HCT116 (cell line): Measurements from ENCODE around the gene CDKAL1. TPM values are rescaled to one million over a fixed set of nuclear protein-coding genes. Genes with fewer than 3 reads are reported as not detected.

Experiments
- ATAC-seq: fragments of 200-7000 bp; cut with Tn5 transposase; 2 replicates; pipeline ENCODE4 v1.9.1; 2020; ENCODE audit warnings: mild to moderate bottlenecking, moderate library complexity
- BruUV-seq: library from RNA; stranded (reverse); fragments of 400-500 nt; replicated peaks from 2 replicates; lab custom pipeline; 2021; lab: Mats Ljungman, UMichigan
- CTCF ChIA-PET: fragments of 300-600 bp; sonication (Branson Sonifier 250); formaldehyde crosslinking; loops from one replicate; lab custom pipeline; 2021; ENCODE audit warnings: antibody characterized with exemption; lab: Charles Lee
- POLR2A ChIA-PET: fragments of 300-600, 350-600 bp; sonication (Branson Sonifier 250); formaldehyde crosslinking; loops from one replicate; lab custom pipeline; 2021; ENCODE audit warnings: antibody characterized with exemption; lab: Charles Lee
- RAD21 ChIA-PET, 2 experiments: fragments of 300-600 bp; sonication (Branson Sonifier 250); formaldehyde crosslinking; loops; one replicate each; lab custom pipeline; 2023; ENCODE audit warnings: low total read pairs in 2 of 2; ENCODE audit not compliant: uncharacterized antibody in 2 of 2, unreplicated experiment in 2 of 2, low non-redundant PET in 1 of 2; lab: Charles Lee
- DNase-seq: peaks from one replicate; pipeline ENCODE4 v3.0.0-alpha.2; 2010; ENCODE audit warnings: low read depth, low spot score
- H2AFZ ChIP-seq: fragments of 200-600 bp; shearing (Covaris generic), sonication (generic); 2 replicates; pipeline ENCODE4 v1.6.1; 2017; ENCODE audit warnings: low read depth, mixed run types, mixed read lengths, antibody characterized with exemption, low read length; ENCODE audit not compliant: poor library complexity, severe bottlenecking
- H3K27ac ChIP-seq: 2 replicates; pipeline ENCODE4 v1.5.1; 2012; ENCODE audit warnings: low read depth, low read length
- H3K27me3 ChIP-seq: fragments of 200-600 bp; sonication (generic); 2 replicates; pipeline ENCODE4 v1.6.1; 2016; ENCODE audit warnings: mixed run types, low read length, mixed read lengths; ENCODE audit not compliant: insufficient read depth
- H3K36me3 ChIP-seq, 2 experiments: fragments of 200-500 bp in 1 of 2; fragments of 200-600 bp in 1 of 2; sonication (Bioruptor generic) in 1 of 2; sonication (generic) in 1 of 2; 2 replicates each; pipeline versions ENCODE4 v1.5.1 to v1.6.1; 2014 to 2016; ENCODE audit warnings: low read length in 2 of 2, inconsistent platforms in 1 of 2, mixed read lengths in 1 of 2, mixed run types in 1 of 2; ENCODE audit not compliant: insufficient read depth in 2 of 2, control insufficient read depth in 1 of 2
- H3K4me1 ChIP-seq, 2 experiments: fragments of 200-600 bp in 1 of 2; sonication (generic) in 1 of 2; 2 replicates each; pipeline versions ENCODE4 v1.5.1 to v1.6.1; 2012 to 2017; ENCODE audit warnings: low read length in 2 of 2, inconsistent platforms in 1 of 2, mild to moderate bottlenecking in 1 of 2, mixed read lengths in 1 of 2, mixed run types in 1 of 2, moderate library complexity in 1 of 2; ENCODE audit not compliant: insufficient read depth in 2 of 2, control insufficient read depth in 1 of 2
- H3K4me2 ChIP-seq: fragments of 200-600 bp; sonication (generic); 2 replicates; pipeline ENCODE4 v1.6.1; 2017; ENCODE audit warnings: mixed run types, low read length, mixed read lengths
- H3K4me3 ChIP-seq, 2 experiments: fragments of 200-600 bp in 1 of 2; sonication (generic) in 1 of 2; replicated peaks in 1 of 2; 2 replicates each; pipeline ENCODE4 v1.5.1; 2011 to 2016; ENCODE audit warnings: low read length in 2 of 2, control low read depth in 1 of 2, low read depth in 1 of 2, mild to moderate bottlenecking in 1 of 2, mixed read lengths in 1 of 2, mixed run types in 1 of 2
- H3K79me2 ChIP-seq: fragments of 200-600 bp; sonication (generic); 2 replicates; pipeline ENCODE4 v1.6.1; 2017; ENCODE audit warnings: mild to moderate bottlenecking, mixed run types, low read length, moderate library complexity, mixed read lengths; ENCODE audit not compliant: insufficient read depth
- H3K9ac ChIP-seq: fragments of 200-600 bp; sonication (generic); 2 replicates; pipeline ENCODE4 v1.6.1; 2016; ENCODE audit warnings: low read length, mixed read lengths
- H3K9me2 ChIP-seq: fragments of 200-600 bp; sonication (generic), shearing (Covaris generic); 2 replicates; pipeline ENCODE4 v1.6.1; 2017; ENCODE audit warnings: mixed run types, mild to moderate bottlenecking, moderate library complexity; ENCODE audit not compliant: insufficient read depth
- H3K9me3 ChIP-seq, 2 experiments: fragments of 200-500 bp in 1 of 2; fragments of 200-600 bp in 1 of 2; sonication (Bioruptor generic) in 1 of 2; sonication (generic) in 1 of 2; 2 replicates each; pipeline ENCODE4 v1.6.1; 2014 to 2017; ENCODE audit warnings: low read length in 2 of 2, mixed read lengths in 2 of 2, inconsistent platforms in 1 of 2, low read depth in 1 of 2, mild to moderate bottlenecking in 1 of 2, mixed run types in 1 of 2, moderate library complexity in 1 of 2; ENCODE audit not compliant: control insufficient read depth in 1 of 2, insufficient read depth in 1 of 2
- H4K20me1 ChIP-seq: fragments of 200-600 bp; sonication (generic), shearing (Covaris generic); 2 replicates; pipeline ENCODE4 v1.6.1; 2017; ENCODE audit warnings: mixed run types, mild to moderate bottlenecking, moderate library complexity; ENCODE audit not compliant: insufficient read depth
- ATF3 ChIP-seq: IDR thresholded peaks from 2 replicates; pipeline ENCODE4 v1.6.1; 2012
- EZH2 ChIP-seq: fragments of 200-600 bp; sonication (generic); IDR thresholded peaks from 2 replicates; pipeline ENCODE4 v1.6.1; 2017; ENCODE audit warnings: antibody characterized with exemption, mixed run types
- POLR2A ChIP-seq: IDR thresholded peaks from 2 replicates; pipeline ENCODE4 v1.7.0; 2011; ENCODE audit warnings: borderline replicate concordance; ENCODE audit not compliant: insufficient read depth, insufficient read length; ENCODE audit errors: extremely low read depth
- RAD21 ChIP-seq: IDR thresholded peaks from 2 replicates; pipeline ENCODE4 v1.6.1; 2012; ENCODE audit warnings: low read depth, mild to moderate bottlenecking
- REST ChIP-seq: IDR thresholded peaks from 2 replicates; pipeline ENCODE4 v1.6.1; 2012; ENCODE audit warnings: low read depth
- intact Hi-C: fragments of 100-400 bp; cut with micrococcal nuclease; formaldehyde crosslinking; loops from 2 replicates; pipeline ENCODE4 v1.10.0; 2022
- total RNA-seq: library from RNA; stranded (reverse); gene quantifications from one replicate; pipeline ENCODE4 v1.2.1, GENCODE V29; 2021; ENCODE audit not compliant: unreplicated experiment

CDKAL1 gene
- total RNA-seq, 1 experiment from 2014 or later = 14.9 TPM

DNA sequence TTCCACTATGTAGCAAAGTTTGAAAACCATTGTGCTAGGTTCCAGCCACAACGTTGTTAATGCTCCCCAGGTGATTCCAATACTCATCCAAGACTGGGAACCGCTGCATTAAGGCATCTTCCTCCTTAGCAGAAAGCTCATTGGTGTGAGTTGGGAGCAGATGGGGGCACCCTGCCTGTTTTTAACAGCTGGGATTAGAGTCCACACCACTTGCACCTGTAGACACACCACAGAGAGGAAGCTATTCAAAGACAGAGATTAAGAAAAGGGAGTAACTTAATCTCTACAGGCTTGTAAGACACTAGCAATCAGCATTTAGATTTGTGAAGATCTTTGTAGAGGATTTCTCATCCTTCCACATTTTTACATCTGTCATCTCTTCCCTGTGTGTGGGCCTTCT lies 725.4 kb downstream of the CDKAL1 start:
- DNase-seq = no peak
- H3K9ac ChIP-seq = no peak overlapping the region
- H3K27me3 ChIP-seq = no peaks in the 10 kb centered on the region
- no peak overlapping the region for H3K4me2 ChIP-seq
- no peaks in the 10 kb centered on the region for H3K79me2 ChIP-seq
- RAD21 ChIA-PET = no interaction called here
- intact Hi-C loops = no loop called here
- no TSS peak for BruUV-seq
- H3K9me2 ChIP-seq = 0 out of 2 replicates have a peak, but pooled peaks cover 2% of the 10 kb centered on the region
- H3K4me1 ChIP-seq = peaks cover 0 to 8% of the 10 kb centered on the region in 2 experiments; a peak in 1 of 4 replicates
- no peak overlapping the region for H2AFZ ChIP-seq
- TF ChIP-seq ATF3 (no peak), REST (no peak), POLR2A (no peak)
- TF ChIP-seq, all 23 proteins: peak for 0
- H3K27ac ChIP-seq = no peak overlapping the region
- CTCF ChIA-PET = no interaction called here
- POLR2A ChIA-PET = no interaction called here
- no peaks in the 10 kb centered on the region for H3K36me3 ChIP-seq
- no peak for ATAC-seq
- H4K20me1 ChIP-seq = no peaks in the 10 kb centered on the region
- H3K4me3 ChIP-seq = no peak overlapping the region
- no peaks in the 10 kb centered on the region for H3K9me3 ChIP-seq

GRCh38 chr6:21262504-21262903 lies 728.2 kb downstream of the CDKAL1 start:
- Histone ChIP-seq H3K4me3 (no peak overlapping the region), H3K4me1 (peaks cover 0 to 8% of the 10 kb centered on the region in 2 experiments; a peak in 1 of 4 replicates), H3K36me3 (no peaks in the 10 kb centered on the region), H3K27me3 (no peaks in the 10 kb centered on the region), H3K27ac (no peak overlapping the region), H3K9ac (no peak overlapping the region), H3K79me2 (no peaks in the 10 kb centered on the region), H4K20me1 (no peaks in the 10 kb centered on the region)
- ChIA-PET POLR2A (no interaction called here), CTCF (no interaction called here)
- BruUV-seq = no TSS peak
- TF ChIP-seq EZH2 = no peak
- no peak for TF ChIP-seq RAD21
- TF ChIP-seq, all 23 proteins: peak for 0
- Histone ChIP-seq H3K9me2 (0 out of 2 replicates have a peak, but pooled peaks cover 2% of the 10 kb centered on the region), H3K9me3 (no peaks in the 10 kb centered on the region), H3K4me2 (no peak overlapping the region), H2AFZ (no peak overlapping the region)
- no peak for ATAC-seq
- no peak for DNase-seq
- RAD21 ChIA-PET = no interaction called here
- intact Hi-C loops = no loop called here
